GM21423 (cell line): ENCODE results near the gene NDUFS7.
A peak's percentile ranks its signal among the peaks of the same experiment; 100 is the strongest.

Source experiments
- ATAC-seq: cut with Tn5 transposase; IDR thresholded peaks from one replicate; pipeline ENCODE4 v1.9.1; 2021; ENCODE audit warnings: mild to moderate bottlenecking, moderate library complexity; ENCODE audit not compliant: unreplicated experiment

The NDUFS7 gene

GRCh38 chr19:1399745-1400144 lies 16.0 kb downstream of the NDUFS7 start:
- no peak for ATAC-seq

- no peak for ATAC-seq
These were observed 16.8 kb downstream of the NDUFS7 start for GRCh38 chr19:1400281-1401137.

GRCh38 chr19:1401138-1401888 lies 17.6 kb downstream of the NDUFS7 start, which contains the start of gene GAMT:
Gene GAMT (minus strand): TSS chr19:1401542. CDS start chr19:1401476, 66 bp downstream.
- ATAC-seq = peak; percentile 53

GRCh38 chr19:1401889-1402217 lies 18.1 kb downstream of the NDUFS7 start:
- ATAC-seq = no peak

GRCh38 chr19:1402411-1403070 lies 18.8 kb downstream of the NDUFS7 start:
- no peak for ATAC-seq

GRCh38 chr19:1406774-1407527 lies 23.2 kb downstream of the NDUFS7 start:
- ATAC-seq = peak; percentile 72

- ATAC-seq = peak; percentile 18
These were observed 24.0 kb downstream of the NDUFS7 start, which contains the start of gene DAZAP1 for GRCh38 chr19:1407528-1408299. Gene DAZAP1 (plus strand): TSS chr19:1407586. CDS start chr19:1407774, 188 bp downstream.

GRCh38 chr19:1408300-1409203 lies 24.8 kb downstream of the NDUFS7 start:
- no peak for ATAC-seq

GRCh38 chr19:1409204-1410005 lies 25.7 kb downstream of the NDUFS7 start:
- no peak for ATAC-seq

GRCh38 chr19:1410136-1410786 lies 26.6 kb downstream of the NDUFS7 start:
- no peak for ATAC-seq

- no peak for ATAC-seq
These were observed 27.1 kb downstream of the NDUFS7 start for GRCh38 chr19:1410789-1411188.

- ATAC-seq = no peak
These were observed 27.8 kb downstream of the NDUFS7 start for GRCh38 chr19:1411255-1412191.

- ATAC-seq = no peak
These were observed 28.7 kb downstream of the NDUFS7 start for GRCh38 chr19:1412323-1412923.

GRCh38 chr19:1412995-1413800 lies 29.5 kb downstream of the NDUFS7 start:
- no peak for ATAC-seq
